ENCODE results near the gene FAM168B. TPM values are rescaled to one million over a fixed set of nuclear protein-coding genes. Genes with fewer than 3 reads are reported as not detected.
"Not testable (repeated sequence)": the region's sequence is repeated elsewhere in the genome, so short reads cannot be mapped to it uniquely, and the experiment has no call there.

FAM168B gene
- total RNA-seq, 1 experiment from 2014 or later = 81.4 TPM

GRCh38 chr2:131068172-131068571 is 25.1 kb downstream of the FAM168B start:
- H4K20me1 ChIP-seq (ENCODE audit: control insufficient read depth, insufficient read depth, insufficient read length); H3K23me2 ChIP-seq (ENCODE audit: insufficient read length, low read depth, low read length, poor library complexity, severe bottlenecking); H3K9ac ChIP-seq (ENCODE audit: extremely low read depth, insufficient read length, low read length); H2BK12ac ChIP-seq (ENCODE audit: insufficient read length, low read depth, low read length); H3K23ac ChIP-seq (ENCODE audit: insufficient read length, low read depth, low read length); H2BK5ac ChIP-seq (ENCODE audit: insufficient read length, low read length); H2AFZ ChIP-seq (ENCODE audit: low read length); H3K4me3 Mint-ChIP-seq; H4K8ac ChIP-seq (replicated peaks; ENCODE audit: insufficient read length, low read depth, low read length); H3K4me2 ChIP-seq (ENCODE audit: insufficient read depth, insufficient read length, low read length); H4K91ac ChIP-seq (ENCODE audit: insufficient read length, low read depth, low read length); H3K27ac ChIP-seq (ENCODE audit: insufficient read length, low read depth, low read length); H2AK5ac ChIP-seq (ENCODE audit: insufficient read length, low read length); H3K79me1 ChIP-seq (ENCODE audit: insufficient read depth, low read depth, low read length, poor library complexity, severe bottlenecking); H3K27ac Mint-ChIP-seq; H3K4ac ChIP-seq (ENCODE audit: low read depth, low read length); H3K56ac ChIP-seq (ENCODE audit: insufficient read length, low read depth, low read length); H3K18ac ChIP-seq (ENCODE audit: insufficient read length, low read depth, low read length); H3K27me3 ChIP-seq (ENCODE audit: insufficient read depth, low read length); H3K9me3 Mint-ChIP-seq; H2BK15ac ChIP-seq (ENCODE audit: low read depth, low read length); H2BK120ac ChIP-seq (ENCODE audit: low read depth, low read length, poor library complexity, severe bottlenecking); H3T11ph ChIP-seq (ENCODE audit: low read length); H3K4me1 ChIP-seq (ENCODE audit: insufficient read depth, low read length); DNase-seq; H4K5ac ChIP-seq (ENCODE audit: insufficient read length, low read depth, low read length); H3K27me3 Mint-ChIP-seq (ENCODE audit: low read depth); H2BK20ac ChIP-seq (ENCODE audit: low read depth, low read length, poor library complexity, severe bottlenecking); H3K14ac ChIP-seq (ENCODE audit: insufficient read depth, low read length); H3K9me3 ChIP-seq (ENCODE audit: control insufficient read depth, low read depth, low read length): not testable (repeated sequence)
- H3K79me2 ChIP-seq (ENCODE audit: insufficient read depth, low read length) = peaks cover 19% of the 10 kb centered on the region; the same call in 1 of the 2 replicates
- peaks cover 40 to 77% (median 75%) of the 10 kb centered on the region in 3 experiments for H3K36me3 Mint-ChIP-seq (ENCODE audit: insufficient read depth in 1 of 3, low read depth in 3 of 3)
- peaks cover 10% of the 10 kb centered on the region in 2 experiments; a peak in 3 of 4 replicates for H3K4me1 Mint-ChIP-seq
- WGBS (ENCODE audit: extremely low coverage, insufficient read length, low lambda C conversion rate) = no CpG with 5 or more reads among the region's 6 CpGs

All from H9 (cell line).